ENCODE measurements around the gene CNTN4.
"Not testable (repeated sequence)": the region's sequence is repeated elsewhere in the genome, so short reads cannot be mapped to it uniquely, and the experiment has no call there.

Gene CNTN4

GRCh38 chr3:2873986-2874385 lies 775.3 kb downstream of the CNTN4 start:
- DNase-seq = no peak

DNA sequence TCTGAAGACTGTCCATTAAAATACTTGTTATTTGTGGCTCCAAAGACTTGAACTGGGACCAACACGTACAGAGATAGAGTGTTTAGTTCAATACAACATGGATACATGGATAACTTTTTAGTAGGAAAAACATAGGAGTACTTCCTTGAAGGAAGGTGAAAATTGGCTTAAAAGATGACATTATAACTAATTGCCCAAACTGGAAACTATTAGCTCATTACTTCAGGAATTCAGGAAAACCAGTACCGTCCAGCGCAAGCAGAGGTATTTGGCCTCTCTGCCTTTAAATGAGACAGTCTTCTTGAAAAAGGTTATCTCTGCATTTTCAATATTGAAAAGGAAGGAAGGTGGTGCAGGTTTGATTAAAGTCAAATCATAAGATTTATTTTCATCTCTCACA lies 777.0 kb downstream of the CNTN4 start:
- no peak for DNase-seq

DNA sequence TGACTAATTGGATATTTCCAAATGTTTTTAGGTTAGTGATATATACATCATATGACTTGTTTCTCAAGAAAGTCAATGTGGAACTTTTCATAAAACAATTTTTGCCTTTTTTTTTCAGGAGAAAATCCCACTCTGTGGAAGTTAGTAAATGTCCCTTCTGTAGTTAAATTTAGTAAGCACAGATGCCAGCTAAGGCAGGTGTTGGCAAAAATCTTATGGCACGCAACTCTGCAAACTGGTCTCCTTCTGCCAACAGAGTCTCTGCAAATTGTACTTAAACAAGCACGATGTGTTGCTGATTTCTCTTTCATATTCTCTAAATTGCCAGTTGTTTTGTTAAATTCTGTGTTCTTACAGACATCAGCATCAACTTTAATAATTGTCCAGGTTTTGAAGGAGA lies 777.7 kb downstream of the CNTN4 start:
- DNase-seq = no peak

- DNase-seq = no peak
These were observed 780.4 kb downstream of the CNTN4 start for GRCh38 chr3:2879023-2879422.

- DNase-seq = no peak
These were observed 780.9 kb downstream of the CNTN4 start for GRCh38 chr3:2879587-2879986.

- DNase-seq = no peak
These were observed 781.6 kb downstream of the CNTN4 start for GRCh38 chr3:2880218-2880756.

DNA sequence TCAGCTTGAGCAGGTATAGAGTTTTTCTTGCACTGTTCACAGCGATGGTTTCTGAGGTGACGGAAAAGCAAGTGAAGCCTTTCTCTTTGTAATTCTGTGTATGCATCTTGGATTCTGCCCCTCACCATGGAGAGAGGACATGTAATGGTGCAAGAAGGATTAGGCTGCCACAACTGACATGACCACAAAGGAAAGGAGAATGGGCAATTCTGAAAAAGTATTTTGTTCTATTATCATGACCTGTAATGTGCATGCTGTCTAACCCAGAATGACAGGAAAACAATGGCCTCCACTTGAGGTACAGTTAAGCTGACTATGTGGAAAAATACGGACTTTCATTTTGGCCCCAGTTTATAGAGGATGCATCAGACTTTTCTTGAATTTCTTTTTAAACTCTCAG lies 784.6 kb downstream of the CNTN4 start:
- DNase-seq = no peak

DNA sequence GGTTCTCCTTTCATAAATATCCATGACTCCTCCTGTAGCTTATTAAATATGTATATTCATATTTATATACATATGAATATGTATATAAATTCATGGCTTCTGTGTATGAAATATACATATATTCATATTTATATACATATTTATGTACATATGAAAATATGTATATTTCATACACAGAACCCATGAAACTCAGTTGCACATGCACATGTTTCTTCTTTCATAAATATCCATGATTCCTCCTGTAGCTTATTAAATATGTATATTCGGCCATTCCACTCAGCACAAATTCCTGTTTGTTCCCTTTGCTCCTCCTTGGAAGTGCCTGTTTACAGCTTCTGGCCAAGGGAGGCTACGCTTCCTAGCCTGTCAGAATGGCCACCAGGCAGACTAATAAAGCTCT lies 789.9 kb downstream of the CNTN4 start:
- no peak for DNase-seq

DNA sequence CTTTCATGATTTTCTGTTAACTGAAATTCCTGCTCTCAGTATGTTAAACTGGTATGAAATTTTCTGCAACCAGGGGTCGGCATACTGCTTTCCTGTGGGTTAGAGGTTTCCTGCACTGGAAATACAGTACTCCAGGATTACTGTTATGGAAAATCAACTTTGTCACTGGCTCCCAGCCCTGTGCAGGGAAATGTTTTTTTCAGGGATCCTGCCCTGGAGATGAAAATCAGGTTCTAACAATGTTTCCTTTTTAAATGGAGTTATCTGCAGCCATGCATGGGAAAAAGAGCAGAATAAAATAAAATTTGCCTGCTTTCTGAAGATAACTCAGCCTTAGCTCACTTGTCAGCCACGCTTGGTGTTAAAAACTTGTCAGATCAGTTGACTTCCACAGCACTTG lies 791.1 kb downstream of the CNTN4 start:
- no peak for DNase-seq

DNA sequence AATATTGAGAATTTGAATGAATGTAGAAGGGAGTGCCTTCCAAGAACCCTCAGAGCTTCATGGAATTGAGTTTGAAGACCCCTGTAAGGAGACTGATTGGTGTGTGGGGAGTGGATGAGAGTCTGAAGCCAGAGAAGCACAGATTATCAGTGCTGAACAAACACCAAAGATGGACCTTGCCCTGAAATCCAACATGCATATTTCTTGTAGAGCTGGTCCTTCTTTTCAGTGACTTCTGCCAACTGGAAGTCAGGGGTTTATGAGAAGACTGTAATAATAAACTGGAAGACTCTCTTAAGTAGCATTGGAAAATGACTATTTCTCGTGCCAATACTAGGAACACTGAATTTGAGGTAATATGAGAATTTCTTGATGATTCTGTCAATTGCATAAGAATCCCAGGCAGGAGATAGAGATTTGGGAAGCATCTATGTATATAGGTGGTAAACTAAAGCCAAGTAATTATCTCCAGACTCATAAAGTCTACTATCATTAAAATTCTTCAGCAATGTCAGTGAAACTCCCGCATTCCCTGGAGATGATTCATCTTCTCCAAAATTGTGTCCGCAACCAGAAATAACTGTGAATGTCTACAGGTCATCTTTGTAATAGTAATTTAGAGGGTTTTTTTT lies 797.8 kb downstream of the CNTN4 start:
- no peak for DNase-seq

DNA sequence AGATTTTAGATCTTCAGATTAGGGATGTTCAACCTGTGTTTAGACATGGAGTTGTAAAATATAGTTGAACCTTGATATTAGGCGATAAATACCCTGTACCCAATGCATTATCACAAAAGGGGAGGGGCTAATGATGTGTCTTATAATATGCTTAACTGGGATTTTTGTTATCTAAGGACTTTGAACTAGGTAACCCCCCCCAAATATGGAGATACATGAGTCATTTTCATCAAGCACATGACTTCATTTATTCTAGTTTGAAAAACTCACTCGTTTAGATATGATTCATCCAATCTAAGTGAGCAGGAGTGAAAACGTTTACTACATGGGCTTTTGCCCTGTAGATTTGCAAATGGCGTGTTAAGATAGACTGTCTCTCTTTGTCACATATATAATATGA lies 799.2 kb downstream of the CNTN4 start:
- DNase-seq = no peak

GRCh38 chr3:2898591-2899353 lies 800.1 kb downstream of the CNTN4 start:
- DNase-seq = no peak

DNA sequence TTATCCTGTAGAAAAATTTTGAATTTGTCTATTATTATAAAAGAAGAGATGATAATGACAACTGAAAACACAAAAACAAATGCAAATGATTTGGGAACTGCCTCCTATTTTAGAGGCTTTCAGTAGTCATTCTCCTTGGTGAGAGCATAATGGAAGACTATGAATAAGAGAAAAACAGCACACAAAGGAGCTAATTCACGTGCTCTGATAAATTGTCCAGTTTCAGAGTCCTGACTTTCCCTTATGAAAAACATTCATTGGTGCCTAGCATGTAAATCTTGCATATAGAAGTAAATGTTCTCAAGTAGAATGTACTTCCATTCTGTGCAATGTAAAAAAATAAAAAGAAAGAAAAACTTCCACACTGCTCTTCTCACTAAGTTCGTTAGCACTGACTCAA lies 805.4 kb downstream of the CNTN4 start:
- no peak for DNase-seq

GRCh38 chr3:2908693-2909351 lies 810.2 kb downstream of the CNTN4 start:
- DNase-seq = no peak

DNA sequence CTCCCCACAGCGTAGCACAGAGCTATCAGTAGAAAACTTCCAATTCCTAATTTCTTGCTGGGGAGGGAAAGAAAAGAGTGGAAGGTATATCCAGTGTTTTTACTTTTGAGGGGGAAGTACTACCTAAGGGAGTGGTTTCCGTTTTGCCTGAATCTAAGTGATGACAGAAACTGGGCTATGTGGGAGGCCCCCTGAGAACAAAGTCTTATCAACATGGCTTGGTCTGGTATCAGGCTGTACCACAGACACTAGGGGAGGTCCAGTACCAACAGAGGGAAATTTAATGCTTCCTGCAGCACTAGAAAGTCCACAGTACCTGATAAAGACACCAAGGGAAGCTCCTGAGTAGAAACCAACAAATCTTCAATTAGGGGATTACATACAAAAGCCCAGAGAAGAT lies 812.3 kb downstream of the CNTN4 start:
- no peak for DNase-seq

- DNase-seq = no peak
These were observed 817.2 kb downstream of the CNTN4 start for GRCh38 chr3:2915826-2916225.

- DNase-seq = not testable (repeated sequence)
These were observed 818.0 kb downstream of the CNTN4 start for GRCh38 chr3:2916640-2917039.

GRCh38 chr3:2920103-2920502 lies 821.4 kb downstream of the CNTN4 start:
- DNase-seq = no peak

- no peak for DNase-seq
These were observed 822.8 kb downstream of the CNTN4 start for GRCh38 chr3:2921452-2921851.

- no peak for DNase-seq
These were observed 823.2 kb downstream of the CNTN4 start for GRCh38 chr3:2921903-2922302.

- no peak for DNase-seq
These were observed 824.7 kb downstream of the CNTN4 start for GRCh38 chr3:2923390-2923789.

DNA sequence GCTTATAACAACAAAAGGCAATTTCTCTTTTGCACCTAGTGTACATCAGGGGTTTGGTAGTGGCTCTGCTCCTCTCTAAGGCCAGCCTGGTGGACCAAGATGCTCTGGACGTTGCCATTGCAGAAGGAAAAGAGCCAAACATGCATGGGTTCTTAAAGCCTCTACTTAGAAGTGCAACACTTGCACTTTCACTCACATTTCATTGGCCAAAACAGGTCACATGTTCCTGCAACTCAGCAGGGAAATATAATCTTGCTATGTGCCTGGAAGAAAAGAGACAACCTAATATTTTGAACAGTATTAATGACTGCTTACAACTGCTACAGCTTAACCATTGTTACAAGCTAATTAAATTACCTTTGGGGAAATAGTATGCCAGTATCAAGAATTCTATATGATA lies 828.6 kb downstream of the CNTN4 start:
- DNase-seq = no peak

DNA sequence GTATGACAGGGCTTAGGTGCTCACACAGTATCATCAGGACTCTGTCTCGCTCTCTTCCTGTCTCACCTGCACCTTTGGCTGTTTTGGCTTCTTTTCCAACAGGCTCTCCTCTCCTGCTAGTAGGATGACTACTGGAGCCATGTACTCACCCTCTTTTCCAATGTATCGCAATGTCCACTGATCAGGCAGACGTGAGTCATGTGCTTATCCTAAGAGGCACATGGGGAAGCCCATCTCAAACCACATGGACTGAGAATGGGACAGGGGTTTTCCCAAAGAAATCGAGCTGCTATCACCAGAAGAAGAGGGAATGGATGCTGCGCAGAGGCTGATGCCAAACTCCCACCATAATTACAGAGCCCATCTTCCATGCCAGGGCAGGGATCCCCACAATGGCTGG lies 830.9 kb downstream of the CNTN4 start:
- no peak for DNase-seq

DNA sequence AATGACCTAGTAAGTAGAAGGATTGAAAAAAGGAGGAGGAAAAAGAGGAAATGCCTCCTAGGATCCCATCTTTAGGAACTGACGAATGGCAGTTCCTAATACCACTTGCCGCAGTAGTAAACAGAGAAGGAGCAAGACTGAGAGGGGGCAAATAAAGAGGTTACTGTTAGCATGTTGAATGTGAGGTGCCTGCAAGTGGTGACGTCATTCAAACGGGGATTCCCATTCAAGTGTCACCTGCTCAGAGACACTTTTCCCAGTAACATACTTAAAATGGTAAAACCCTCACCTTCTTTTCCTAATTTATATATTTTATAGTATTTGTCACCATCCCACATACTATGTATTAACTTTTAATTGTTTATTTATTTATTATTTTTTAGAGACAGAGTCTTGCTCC lies 832.6 kb downstream of the CNTN4 start:
- DNase-seq = no peak
